Smooth muscle cell of the umbilical artery (primary cell): ENCODE data around the gene OR4L1. TPM values are rescaled to one million over a fixed set of nuclear protein-coding genes. Genes with fewer than 3 reads are reported as not detected.

Experiments
- total RNA-seq: library from RNA; depleted of rRNA; stranded (reverse); fragments of >200 nt; gene quantifications from 2 replicates; pipeline ENCODE4 v1.2.3, GENCODE V29; 2014

OR4L1 gene
- total RNA-seq, result not detected in 2 replicates

GRCh38 chr14:20059745-20060144 is at the start of gene OR4L1:
Gene OR4L1 (plus strand): TSS chr14:20060045. CDS start chr14:20060045, 0 bp downstream.

GRCh38 chr14:20019257-20019865 is 40.5 kb upstream of the OR4L1 start, which contains the start of gene OR4K14:
Gene OR4K14 (minus strand): TSS chr14:20019307. CDS start chr14:20015193, 4,114 bp downstream.

GRCh38 chr14:20035938-20036337 is 23.9 kb upstream of the OR4L1 start, which contains the start of gene OR4K13:
Gene OR4K13 (minus strand): TSS chr14:20036038. CDS start chr14:20034758, 1,280 bp downstream.

DNA sequence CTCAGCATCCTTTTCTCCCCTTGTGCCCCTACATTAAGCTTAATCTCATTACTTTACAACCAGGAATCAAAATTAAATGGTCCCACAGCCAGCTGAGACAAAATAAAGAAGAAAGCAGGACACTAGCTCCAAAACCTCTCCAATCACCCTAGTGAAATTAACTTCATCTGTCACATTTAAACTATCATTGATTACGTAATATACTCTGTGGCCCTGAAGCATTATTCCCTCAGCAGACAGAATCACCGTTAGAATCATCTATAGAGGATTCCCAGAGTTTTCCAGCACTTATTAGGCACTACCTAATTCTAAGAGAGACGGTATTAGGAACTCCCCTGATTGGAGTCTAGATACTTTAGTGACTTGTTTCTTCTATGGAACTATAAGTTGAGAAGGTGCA is 50.6 kb downstream of the OR4L1 start, which contains the start of gene OR4K17:
Gene OR4K17 (plus strand): TSS at position 302 of the 400 bp plus-strand sequence. CDS start 6,761 bp downstream, outside the sequence.

Other genes starting within 250 kb of the OR4L1 start
- gene OR4K2, start 184.9 kb upstream of the OR4L1 start, total RNA-seq, result not detected in 2 replicates
- gene OR4K5, start 139.4 kb upstream of the OR4L1 start, total RNA-seq, result not detected in 2 replicates
- gene OR4K1, start 129.1 kb upstream of the OR4L1 start, total RNA-seq, result not detected in 2 replicates
- gene OR4K15, start 84.5 kb upstream of the OR4L1 start, total RNA-seq, result not detected in 2 replicates
- not detected in 2 replicates for gene OR4Q2, start 57.9 kb upstream of the OR4L1 start, total RNA-seq
- not detected in 2 replicates for gene OR4K14, start 40.7 kb upstream of the OR4L1 start, total RNA-seq
- gene OR4K13, start 24.0 kb upstream of the OR4L1 start, total RNA-seq, result not detected in 2 replicates
- not detected in 2 replicates for gene OR4K17, start 50.7 kb downstream of the OR4L1 start, total RNA-seq
- gene OR4N5, start 78.8 kb downstream of the OR4L1 start, total RNA-seq, result not detected in 2 replicates
- gene OR11G2, start 130.9 kb downstream of the OR4L1 start, total RNA-seq, result not detected in 2 replicates
- gene OR11H6, start 163.7 kb downstream of the OR4L1 start, total RNA-seq, result not detected in 2 replicates
- gene OR11H7, start 168.9 kb downstream of the OR4L1 start, total RNA-seq, result not detected in 2 replicates
- gene OR11H4, start 179.2 kb downstream of the OR4L1 start, total RNA-seq, result not detected in 2 replicates
- gene TTC5, start 245.9 kb downstream of the OR4L1 start, total RNA-seq, result 32.5 and 34.7 TPM in 2 replicates